ENCODE measurements around the gene HHLA2.
A peak's percentile ranks its signal among the peaks of the same experiment; 100 is the strongest.

Gene HHLA2

DNA sequence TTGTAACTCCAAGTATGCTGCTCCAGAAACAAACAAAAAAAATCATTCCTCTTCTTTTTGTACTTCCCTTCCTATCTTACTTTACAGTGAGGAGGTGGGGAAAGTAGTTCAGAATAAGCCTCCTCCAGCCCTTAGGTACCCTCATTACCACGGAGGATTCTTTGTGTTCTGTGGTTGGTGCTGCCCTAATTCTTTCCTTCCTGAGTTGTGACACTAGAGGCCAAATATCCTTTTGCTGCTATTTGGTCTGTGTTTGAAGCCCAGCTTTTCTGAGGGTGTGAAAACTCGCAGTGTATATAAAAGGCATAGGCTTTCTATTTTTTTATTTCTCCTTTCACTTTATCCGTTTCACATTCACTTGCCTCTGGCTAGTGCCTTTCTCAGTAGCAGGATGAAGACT, 98.2 kb downstream of the HHLA2 start:
- DNase-seq: no peak

- DNase-seq: no peak
Observed at GRCh38 chr3:108396336-108396735, 100.0 kb downstream of the HHLA2 start.

DNA sequence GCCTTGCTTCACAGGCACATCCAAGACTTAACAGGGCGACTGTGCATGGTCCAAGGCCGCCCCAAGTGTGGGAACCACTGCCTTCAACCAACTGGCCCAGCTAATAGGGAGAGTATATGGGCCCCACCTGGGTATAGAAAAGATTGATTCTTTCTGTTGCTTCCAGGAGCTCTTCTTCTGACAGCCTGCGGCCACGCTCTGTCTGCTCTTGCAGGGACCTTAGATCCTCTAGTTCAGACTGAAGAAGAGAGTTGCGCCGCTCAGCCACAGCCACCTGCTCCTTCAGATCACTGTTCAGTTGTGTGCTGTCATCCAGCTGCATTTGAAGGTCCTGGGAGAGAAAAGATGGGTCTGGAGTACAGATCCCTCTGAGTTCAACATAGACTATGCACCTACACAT, 102.2 kb downstream of the HHLA2 start:
- no peak for DNase-seq

DNA sequence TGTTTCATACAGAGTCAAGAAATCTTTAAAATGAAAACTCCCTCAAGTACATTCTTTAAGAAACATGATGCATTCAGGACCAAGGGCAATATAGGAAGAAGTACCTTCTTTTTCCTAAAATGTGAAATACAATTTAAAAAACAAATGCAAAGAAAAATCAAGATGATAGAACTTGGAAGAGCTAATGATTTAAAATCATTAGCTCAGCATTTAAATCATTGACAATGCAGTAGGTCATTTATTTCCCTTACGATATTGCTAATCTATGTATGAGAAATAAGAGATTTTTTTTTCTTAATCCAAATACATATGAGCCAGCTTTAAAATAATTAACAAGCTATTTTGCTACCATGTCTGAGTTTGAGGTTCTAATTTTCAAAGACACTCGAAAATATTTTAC, 105.5 kb downstream of the HHLA2 start:
- no peak for DNase-seq

- DNase-seq: no peak
Observed at GRCh38 chr3:108403198-108403597, 106.8 kb downstream of the HHLA2 start.

GRCh38 chr3:108403686-108404345, 107.5 kb downstream of the HHLA2 start:
- no peak for DNase-seq

GRCh38 chr3:108404368-108404767, 108.0 kb downstream of the HHLA2 start:
- DNase-seq: no peak

- DNase-seq: no peak
Observed at GRCh38 chr3:108406063-108406660, 109.8 kb downstream of the HHLA2 start.

DNA sequence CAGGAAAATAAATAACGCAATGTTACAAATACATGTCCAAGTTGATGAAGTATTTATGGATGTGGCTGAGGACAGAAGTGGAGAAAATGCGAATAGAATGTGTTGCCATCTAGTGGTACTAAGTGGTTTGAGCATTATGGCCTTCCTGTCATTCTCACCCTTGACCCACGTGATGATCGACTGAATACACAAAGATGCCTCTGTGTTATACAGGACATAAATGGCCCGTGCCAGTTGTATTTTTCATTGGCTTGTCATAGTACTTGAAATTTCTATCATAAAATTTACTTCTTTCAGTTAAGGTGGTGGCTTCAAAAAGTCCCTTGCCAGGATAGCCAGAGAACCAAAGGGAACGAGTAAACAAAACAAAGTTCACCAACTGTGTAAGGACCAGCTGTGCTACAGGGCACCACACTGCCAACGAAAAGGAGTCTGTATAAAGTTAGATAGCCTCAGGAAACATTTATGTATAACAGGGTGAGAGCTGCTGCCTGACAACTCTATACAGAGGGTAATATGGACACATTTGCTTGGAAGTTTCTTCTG, 110.4 kb downstream of the HHLA2 start:
- DNase-seq: peak; percentile 5

- no peak for DNase-seq
Observed at GRCh38 chr3:108407886-108408285, 111.5 kb downstream of the HHLA2 start.

GRCh38 chr3:108408883-108409799, 112.8 kb downstream of the HHLA2 start:
- DNase-seq: no peak

- DNase-seq: no peak
Observed at GRCh38 chr3:108409800-108410178, 113.4 kb downstream of the HHLA2 start.

DNA sequence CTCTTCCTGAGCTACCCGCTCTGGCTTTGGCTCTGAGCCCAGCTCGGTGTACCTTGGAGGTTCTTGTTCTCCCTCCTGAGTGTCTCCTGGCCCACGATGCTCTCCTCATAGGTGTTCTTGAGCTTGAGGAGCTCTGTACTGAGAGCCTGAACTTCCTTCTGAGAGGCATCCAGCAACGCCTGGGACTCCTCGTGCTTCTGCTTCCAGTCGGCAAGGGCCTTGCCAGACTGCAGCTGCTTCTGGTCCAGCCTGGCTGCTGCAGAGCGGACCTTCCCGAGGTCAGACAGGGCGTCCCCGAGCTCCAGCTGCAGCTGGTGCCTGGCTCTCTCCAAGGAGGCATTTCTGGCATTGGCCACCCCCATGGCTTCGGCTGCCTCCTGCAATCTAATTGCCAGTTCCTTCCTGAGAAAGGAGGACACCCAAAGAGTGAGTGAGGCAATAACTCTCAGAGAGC, 114.2 kb downstream of the HHLA2 start:
- no peak for DNase-seq

DNA sequence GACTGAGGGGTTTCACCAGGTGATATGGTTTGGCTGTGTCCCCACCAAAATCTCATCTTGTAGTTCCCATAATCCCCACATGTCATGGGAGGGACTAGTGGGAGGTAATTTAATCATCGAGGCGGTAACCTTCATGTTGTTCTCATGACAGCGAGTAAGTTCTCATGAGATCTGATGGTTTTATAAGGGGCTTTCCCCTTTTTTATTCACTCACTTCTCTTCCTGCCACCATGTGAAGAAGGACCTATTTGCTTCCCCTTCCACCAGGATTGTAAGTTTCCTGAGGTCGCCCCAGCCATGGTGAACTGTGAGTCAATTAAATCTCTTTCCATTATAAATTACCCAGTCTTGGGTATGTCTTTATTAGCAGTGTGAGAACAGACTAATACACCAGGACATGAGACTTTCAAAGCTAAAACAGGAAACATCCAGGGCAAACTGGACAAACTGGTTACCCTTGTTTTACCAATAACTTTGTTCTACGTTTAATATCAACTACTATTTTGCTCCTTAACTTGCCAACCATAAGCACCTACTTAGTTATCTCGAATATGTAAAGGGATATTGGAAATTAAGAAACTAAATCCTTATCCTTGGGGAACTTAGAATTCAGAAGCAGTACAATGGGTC, 115.9 kb downstream of the HHLA2 start:
- no peak for DNase-seq

DNA sequence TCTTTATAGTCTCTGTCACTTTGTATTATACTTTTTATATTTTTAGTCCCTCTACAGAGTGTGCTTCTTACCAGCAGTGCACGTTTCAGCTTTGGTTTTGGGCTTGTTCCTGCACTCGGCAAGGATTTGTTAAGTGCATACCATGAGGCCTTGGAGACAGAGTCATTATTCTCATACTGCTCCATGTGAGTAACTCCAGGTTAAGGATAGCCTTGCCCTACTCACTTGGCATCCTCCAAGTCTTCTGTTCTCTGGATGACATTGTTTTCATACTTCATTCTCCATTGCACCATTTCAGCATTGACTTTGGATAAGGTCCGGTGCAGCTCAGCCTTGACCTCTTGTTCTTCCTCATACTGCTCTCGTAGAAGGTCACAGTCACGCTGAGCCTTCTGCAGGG, 117.7 kb downstream of the HHLA2 start:
- DNase-seq: no peak

DNA sequence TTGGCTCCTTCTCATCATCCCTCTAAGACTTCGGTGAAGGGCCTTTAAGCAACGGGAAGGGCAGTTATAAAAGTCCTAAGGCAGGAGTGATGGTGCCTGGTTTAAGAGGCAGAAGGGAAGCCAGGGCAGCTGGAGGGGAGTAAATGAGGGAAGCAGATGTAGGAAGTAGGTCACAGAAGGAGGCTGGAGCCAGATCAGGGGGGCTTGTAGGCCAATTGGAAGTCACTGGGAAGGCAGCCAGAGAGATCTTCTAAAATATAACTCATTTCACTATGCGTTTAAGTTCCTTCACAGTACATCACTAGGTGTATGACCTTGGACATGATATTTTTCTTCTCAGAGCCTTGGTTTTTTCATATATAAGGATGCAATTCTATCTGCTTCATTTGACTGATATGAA, 119.3 kb downstream of the HHLA2 start:
- DNase-seq: no peak

GRCh38 chr3:108416111-108416869, 119.9 kb downstream of the HHLA2 start:
- no peak for DNase-seq

DNA sequence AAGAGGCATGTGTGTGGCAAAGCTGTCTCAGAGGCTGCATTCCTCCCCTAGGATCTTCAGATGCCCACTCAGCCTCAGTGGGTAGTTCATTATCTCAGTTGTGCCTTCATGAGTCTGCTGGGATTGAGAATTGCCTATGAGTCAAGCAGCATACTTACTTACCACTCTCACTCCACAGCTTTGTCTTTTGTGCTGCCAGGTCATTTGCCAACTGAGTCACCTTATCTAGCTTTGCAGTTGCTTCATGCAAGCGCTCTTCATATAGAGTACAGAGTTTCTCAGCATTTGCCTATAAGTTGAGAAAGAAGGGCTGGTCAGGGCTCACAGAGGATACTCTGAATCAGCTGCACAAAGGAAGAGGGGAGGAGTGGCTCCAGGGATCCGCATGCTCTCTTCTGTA, 124.6 kb downstream of the HHLA2 start:
- DNase-seq: no peak

Measured in activated gamma-delta T cell treated with Interleukin-2 at 50 U/mL for 16 hours (primary cell).